Nephron (organoid): ENCODE data around the gene GFY.

Experiments used
- H3K27ac Mint-ChIP-seq, 3 experiments: 2 replicates each; pipeline ENCODE4 v1.8.0; 2020; ENCODE audit warnings: mixed read lengths in 3 of 3, mild to moderate bottlenecking in 2 of 3, moderate library complexity in 1 of 3
- H3K27me3 Mint-ChIP-seq: 2 replicates; pipeline ENCODE4 v1.8.0; 2021; ENCODE audit warnings: low read depth, mild to moderate bottlenecking, moderate library complexity, mixed read lengths
- H3K36me3 Mint-ChIP-seq: 2 replicates; pipeline ENCODE4 v1.8.0; 2020; ENCODE audit warnings: low read depth, mixed read lengths
- H3K4me1 Mint-ChIP-seq: 2 replicates; pipeline ENCODE4 v1.8.0; 2020; ENCODE audit warnings: mixed read lengths
- H3K4me3 Mint-ChIP-seq, 3 experiments: 2 replicates each; pipeline ENCODE4 v1.8.0; 2020; ENCODE audit warnings: mild to moderate bottlenecking in 3 of 3, mixed read lengths in 3 of 3, moderate library complexity in 2 of 3
- H3K9me3 Mint-ChIP-seq: 2 replicates; pipeline ENCODE4 v1.8.0; 2020; ENCODE audit warnings: mixed read lengths
- CTCF ChIP-seq, 3 experiments: fragments of 200-600 bp; sonication (generic); IDR thresholded peaks; one replicate each; pipeline ENCODE4 v1.5.0; 2021; ENCODE audit warnings: antibody characterized with exemption in 3 of 3; ENCODE audit not compliant: unreplicated experiment in 3 of 3

The GFY gene

GRCh38 chr19:49411681-49412326 lies 13.4 kb upstream of the GFY start:
- H3K9me3 Mint-ChIP-seq, result no peaks in the 10 kb centered on the region
- peak overlapping the region in 1 of 3 experiments; percentile 35 for H3K4me3 Mint-ChIP-seq
- peaks cover 41% of the 10 kb centered on the region for H3K4me1 Mint-ChIP-seq
- H3K27ac Mint-ChIP-seq, result peak overlapping the region; percentile 67 to 90 (median 81)
- H3K36me3 Mint-ChIP-seq, result no peaks in the 10 kb centered on the region
- peaks cover 26% of the 10 kb centered on the region for H3K27me3 Mint-ChIP-seq
- TF ChIP-seq CTCF (IDR thresholded peaks at IDR 0.05; ENCODE audit: unreplicated experiment in 3 of 3), result no peak

GRCh38 chr19:49413348-49413747 lies 11.8 kb upstream of the GFY start:
- H3K36me3 Mint-ChIP-seq, result no peaks in the 10 kb centered on the region
- peak overlapping the region; percentile 2 to 21 (median 6) for H3K4me3 Mint-ChIP-seq
- peaks cover 31% of the 10 kb centered on the region for H3K27me3 Mint-ChIP-seq
- H3K4me1 Mint-ChIP-seq, result peaks cover 45% of the 10 kb centered on the region
- no peak for TF ChIP-seq CTCF (IDR thresholded peaks at IDR 0.05; ENCODE audit: unreplicated experiment in 3 of 3)
- no peaks in the 10 kb centered on the region for H3K9me3 Mint-ChIP-seq
- H3K27ac Mint-ChIP-seq, result peak overlapping the region; percentile 67 to 90 (median 81)

- no peaks in the 10 kb centered on the region for H3K36me3 Mint-ChIP-seq
Measured at GRCh38 chr19:49414256-49414655, 10.9 kb upstream of the GFY start.

GRCh38 chr19:49415102-49415809 lies 9.9 kb upstream of the GFY start:
- Mint-ChIP-seq H3K4me3 (no peak overlapping the region), H3K4me1 (peaks cover 45% of the 10 kb centered on the region), H3K27ac (peak overlapping the region in 2 of 3 experiments; percentile 40 to 46), H3K27me3 (peaks cover 44% of the 10 kb centered on the region), H3K36me3 (no peaks in the 10 kb centered on the region), H3K9me3 (no peaks in the 10 kb centered on the region)
- TF ChIP-seq CTCF (IDR thresholded peaks at IDR 0.05; ENCODE audit: unreplicated experiment in 3 of 3), result no peak

More at GRCh38 chr19:49414256-49414655, 10.9 kb upstream of the GFY start:
- peaks cover 37% of the 10 kb centered on the region for H3K27me3 Mint-ChIP-seq
- H3K9me3 Mint-ChIP-seq, result no peaks in the 10 kb centered on the region
- H3K4me3 Mint-ChIP-seq, result no peak overlapping the region
- no peak for TF ChIP-seq CTCF (IDR thresholded peaks at IDR 0.05; ENCODE audit: unreplicated experiment in 3 of 3)
- H3K4me1 Mint-ChIP-seq, result peaks cover 40% of the 10 kb centered on the region
- peak overlapping the region in 2 of 3 experiments; percentile 55 to 90 for H3K27ac Mint-ChIP-seq

- no peaks in the 10 kb centered on the region for H3K36me3 Mint-ChIP-seq
- peak overlapping the region in 1 of 3 experiments; percentile 41 for H3K27ac Mint-ChIP-seq
Measured at GRCh38 chr19:49415810-49416200, 9.4 kb upstream of the GFY start.

More at GRCh38 chr19:49415810-49416200, 9.4 kb upstream of the GFY start:
- H3K4me3 Mint-ChIP-seq, result no peak overlapping the region
- peaks cover 49% of the 10 kb centered on the region for H3K4me1 Mint-ChIP-seq
- TF ChIP-seq CTCF (IDR thresholded peaks at IDR 0.05; ENCODE audit: unreplicated experiment in 3 of 3), result no peak
- H3K27me3 Mint-ChIP-seq, result peaks cover 49% of the 10 kb centered on the region
- no peaks in the 10 kb centered on the region for H3K9me3 Mint-ChIP-seq
